GM23248 (cell line): ENCODE data around the gene SPATA12.

Experiments
- EZH2 ChIP-seq: fragments of 200-600 bp; sonication (generic); IDR thresholded peaks from 2 replicates; pipeline ENCODE4 v1.6.1; 2018; ENCODE audit warnings: antibody characterized with exemption, mild to moderate bottlenecking; ENCODE audit not compliant: insufficient read depth, poor library complexity, severe bottlenecking
- EZH2phosphoT487 ChIP-seq: fragments of 200-600 bp; sonication (generic); IDR thresholded peaks from 2 replicates; pipeline ENCODE4 v1.6.1; 2018; ENCODE audit warnings: antibody characterized with exemption, moderate library complexity, mild to moderate bottlenecking, low read depth; ENCODE audit not compliant: insufficient read depth

- TF ChIP-seq EZH2: no peak
- TF ChIP-seq EZH2phosphoT487: no peak
These were observed 24.7 kb downstream of the SPATA12 start for GRCh38 chr3:57085211-57085610.
